ENCODE measurements around the gene PIP5K1C. TPM values are rescaled to one million over a fixed set of nuclear protein-coding genes. Genes with fewer than 3 reads are reported as not detected.

PIP5K1C gene
- total RNA-seq, 1 experiment from 2014 or later = 26.9 TPM

- Histone ChIP-seq H3K79me2 (ENCODE audit: insufficient read depth, low read length) (no peaks in the 10 kb centered on the region), H3K27ac (ENCODE audit: low read depth, low read length) (no peak overlapping the region), H3K27me3 (ENCODE audit: insufficient read depth, low read length) (no peaks in the 10 kb centered on the region), H3K4me2 (ENCODE audit: low read length) (no peak overlapping the region), H3K9ac (ENCODE audit: low read length) (no peak overlapping the region), H2AFZ (ENCODE audit: low read depth, low read length, poor library complexity, severe bottlenecking) (no peak overlapping the region), H3K9me2 (ENCODE audit: insufficient read depth) (no peaks in the 10 kb centered on the region), H3K4me3 (replicated peaks in 1 of 2; ENCODE audit: low read depth in 1 of 2, low read length in 2 of 2) (no peak overlapping the region), H4K20me1 (ENCODE audit: insufficient read depth) (no peaks in the 10 kb centered on the region), H3K36me3 (ENCODE audit: control insufficient read depth in 1 of 2, insufficient read depth in 2 of 2, low read length in 2 of 2) (no peaks in the 10 kb centered on the region), H3K4me1 (ENCODE audit: control insufficient read depth in 1 of 2, insufficient read depth in 2 of 2, low read length in 2 of 2) (peaks cover 0 to 5% of the 10 kb centered on the region in 2 experiments; a peak in 1 of 4 replicates), H3K9me3 (ENCODE audit: control insufficient read depth in 1 of 2, insufficient read depth in 1 of 2, low read depth in 1 of 2, low read length in 2 of 2) (no peaks in the 10 kb centered on the region)
- ChIA-PET CTCF (no interaction called here), POLR2A (no interaction called here), RAD21 (ENCODE audit: low non-redundant PET in 1 of 2, low total read pairs in 2 of 2, uncharacterized antibody in 2 of 2, unreplicated experiment in 2 of 2) (no interaction called here)
- no TSS peak for BruUV-seq (replicated peaks)
- no peak for TF ChIP-seq JUND (IDR thresholded peaks at IDR 0.05)
- no peak for ATAC-seq
- intact Hi-C loops (cut with micrococcal nuclease) = no loop called here
- DNase-seq (ENCODE audit: low read depth, low spot score) = no peak
Measured at GRCh38 chr19:3589949-3590348, 110.3 kb downstream of the PIP5K1C start.

GRCh38 chr19:3589439-3589838 is 110.8 kb downstream of the PIP5K1C start:
- ChIA-PET CTCF (no interaction called here), RAD21 (ENCODE audit: low non-redundant PET in 1 of 2, low total read pairs in 2 of 2, uncharacterized antibody in 2 of 2, unreplicated experiment in 2 of 2) (no interaction called here), POLR2A (no interaction called here)
- intact Hi-C loops (cut with micrococcal nuclease) = no loop called here
- H3K4me3 ChIP-seq (replicated peaks in 1 of 2; ENCODE audit: low read depth in 1 of 2, low read length in 2 of 2) = no peak overlapping the region
- H3K27ac ChIP-seq (ENCODE audit: low read depth, low read length) = no peak overlapping the region
- no peaks in the 10 kb centered on the region for H4K20me1 ChIP-seq (ENCODE audit: insufficient read depth)
- no TSS peak for BruUV-seq (replicated peaks)
- no peaks in the 10 kb centered on the region for H3K9me2 ChIP-seq (ENCODE audit: insufficient read depth)
- no peak for TF ChIP-seq MAX (IDR thresholded peaks at IDR 0.05)
- TF ChIP-seq, protein P1, sequence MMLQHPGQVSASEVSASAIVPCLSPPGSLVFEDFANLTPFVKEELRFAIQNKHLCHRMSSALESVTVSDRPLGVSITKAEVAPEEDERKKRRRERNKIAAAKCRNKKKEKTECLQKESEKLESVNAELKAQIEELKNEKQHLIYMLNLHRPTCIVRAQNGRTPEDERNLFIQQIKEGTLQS (IDR thresholded peaks at IDR 0.05) = no peak
- no peak for TF ChIP-seq CEBPB (IDR thresholded peaks at IDR 0.05; ENCODE audit: low read depth)
- no peak for TF ChIP-seq EZH2 (IDR thresholded peaks at IDR 0.05)
- no peak for TF ChIP-seq SP1 (IDR thresholded peaks at IDR 0.05; ENCODE audit: low read depth)
- TF ChIP-seq POLR2A (IDR thresholded peaks at IDR 0.05; ENCODE audit: borderline replicate concordance, extremely low read depth, insufficient read depth, insufficient read length) = no peak
- no peak for TF ChIP-seq CBX3 (IDR thresholded peaks at IDR 0.05; ENCODE audit: low read depth)
- TF ChIP-seq SRF (IDR thresholded peaks at IDR 0.05; ENCODE audit: low read depth) = no peak
- TF ChIP-seq EGR1 (IDR thresholded peaks at IDR 0.05; ENCODE audit: low read depth) = no peak
- TF ChIP-seq YY1 (IDR thresholded peaks at IDR 0.05; ENCODE audit: extremely low read depth, insufficient replicate concordance, low read depth, low read length) = no peak
- no peak for TF ChIP-seq SIN3A (IDR thresholded peaks at IDR 0.05; ENCODE audit: low read depth)
- no peak for TF ChIP-seq CTCF (IDR thresholded peaks at IDR 0.05 in 2 of 3, conservative IDR thresholded peaks at IDR 0.05 in 1 of 3; ENCODE audit: borderline replicate concordance in 1 of 3, insufficient read depth in 1 of 3, low read depth in 2 of 3, low read length in 2 of 3)
- no peak for TF ChIP-seq FOSL1 (IDR thresholded peaks at IDR 0.05; ENCODE audit: low read depth)
- TF ChIP-seq ZNF274 (IDR thresholded peaks at IDR 0.05; ENCODE audit: low read depth, low read length) = no peak
- H3K79me2 ChIP-seq (ENCODE audit: insufficient read depth, low read length) = no peaks in the 10 kb centered on the region
- no peaks in the 10 kb centered on the region for H3K36me3 ChIP-seq (ENCODE audit: control insufficient read depth in 1 of 2, insufficient read depth in 2 of 2, low read length in 2 of 2)
- no peak overlapping the region for H2AFZ ChIP-seq (ENCODE audit: low read depth, low read length, poor library complexity, severe bottlenecking)
- H3K9ac ChIP-seq (ENCODE audit: low read length) = no peak overlapping the region
- H3K27me3 ChIP-seq (ENCODE audit: insufficient read depth, low read length) = no peaks in the 10 kb centered on the region
- H3K4me1 ChIP-seq (ENCODE audit: control insufficient read depth in 1 of 2, insufficient read depth in 2 of 2, low read length in 2 of 2) = peaks cover 0 to 5% of the 10 kb centered on the region in 2 experiments; a peak in 1 of 4 replicates
- H3K9me3 ChIP-seq (ENCODE audit: control insufficient read depth in 1 of 2, insufficient read depth in 1 of 2, low read depth in 1 of 2, low read length in 2 of 2) = no peaks in the 10 kb centered on the region
- no peak for DNase-seq (ENCODE audit: low read depth, low spot score)
- no peak for ATAC-seq
- H3K4me2 ChIP-seq (ENCODE audit: low read length) = no peak overlapping the region
